Liver (tissue), 9 donors: Measurements from ENCODE around the gene PRR5L. TPM values are rescaled to one million over a fixed set of nuclear protein-coding genes. Genes with fewer than 3 reads are reported as not detected.

Experiments
- DNase-seq: peaks from one replicate; pipeline ENCODE4 v3.0.0-alpha.2; 2017; ENCODE audit warnings: low spot score
- H3K27ac ChIP-seq, 2 donors: one replicate each; pipeline ENCODE4 v1.7.0; 2013; ENCODE audit warnings: inconsistent platforms in 2 of 2, low read length in 2 of 2, control low read depth in 1 of 2, low read depth in 1 of 2, mild to moderate bottlenecking in 1 of 2
- H3K27me3 ChIP-seq, 4 donors: one replicate each; pipeline versions ENCODE4 v1.6.1 to v1.7.0; 2013; ENCODE audit warnings: low read length in 3 of 4, inconsistent platforms in 1 of 4, mild to moderate bottlenecking in 1 of 4, moderate library complexity in 1 of 4; ENCODE audit not compliant: control insufficient read depth in 4 of 4, insufficient read depth in 4 of 4
- H3K36me3 ChIP-seq, 4 donors: one replicate each; pipeline versions ENCODE4 v1.6.1 to v1.7.0; 2013; ENCODE audit warnings: low read length in 3 of 4, mild to moderate bottlenecking in 3 of 4, low read depth in 1 of 4, moderate library complexity in 1 of 4; ENCODE audit not compliant: control insufficient read depth in 4 of 4, insufficient read depth in 3 of 4
- H3K4me1 ChIP-seq, 4 donors: one replicate each; pipeline versions ENCODE4 v1.6.1 to v1.7.0; 2013; ENCODE audit warnings: low read length in 3 of 4, mild to moderate bottlenecking in 3 of 4, moderate library complexity in 1 of 4; ENCODE audit not compliant: control insufficient read depth in 4 of 4, insufficient read depth in 4 of 4
- H3K4me3 ChIP-seq, 3 donors: one replicate each; pipeline versions ENCODE4 v1.6.1 to v1.7.0; 2013; ENCODE audit warnings: low read length in 3 of 3, control low read depth in 1 of 3, low read depth in 1 of 3, mild to moderate bottlenecking in 1 of 3
- H3K9ac ChIP-seq, 2 donors: one replicate each; pipeline ENCODE4 v1.7.0; 2013; ENCODE audit warnings: low read length in 2 of 2, mild to moderate bottlenecking in 2 of 2, moderate library complexity in 2 of 2, control low read depth in 1 of 2, low read depth in 1 of 2
- H3K9me3 ChIP-seq, 4 donors: one replicate each; pipeline versions ENCODE4 v1.6.1 to v1.7.0; 2013; ENCODE audit warnings: low read length in 3 of 4; ENCODE audit not compliant: control insufficient read depth in 4 of 4
- EGR1 ChIP-seq, 2 donors: IDR thresholded peaks; 2 replicates each; pipeline ENCODE4 v1.6.1; 2016 to 2018; ENCODE audit warnings: antibody characterized with exemption in 2 of 2, low read depth in 2 of 2
- FOXA1 ChIP-seq: IDR thresholded peaks from 2 replicates; pipeline ENCODE4 v1.6.1; 2016; ENCODE audit warnings: antibody characterized with exemption
- FOXA2 ChIP-seq: IDR thresholded peaks from 2 replicates; pipeline ENCODE4 v1.6.1; 2016; ENCODE audit warnings: antibody characterized with exemption
- GABPA ChIP-seq, 2 donors: IDR thresholded peaks in 1 of 2; conservative IDR thresholded peaks in 1 of 2; 2 replicates each; pipeline ENCODE4 v1.6.1; 2016; ENCODE audit warnings: antibody characterized with exemption in 2 of 2, mild to moderate bottlenecking in 1 of 2, moderate library complexity in 1 of 2
- HNF4A ChIP-seq, 2 donors: conservative IDR thresholded peaks; 2 replicates each; pipeline ENCODE4 v1.6.1; 2016; ENCODE audit warnings: antibody characterized with exemption in 2 of 2, mild to moderate bottlenecking in 2 of 2
- HNF4G ChIP-seq: IDR thresholded peaks from 2 replicates; pipeline ENCODE4 v1.6.1; 2016; ENCODE audit warnings: antibody characterized with exemption
- JUND ChIP-seq, 2 donors: IDR thresholded peaks; 2 replicates each; pipeline ENCODE4 v1.6.1; 2016; ENCODE audit warnings: antibody characterized with exemption in 2 of 2
- NR2F2 ChIP-seq: IDR thresholded peaks from 2 replicates; pipeline ENCODE4 v1.6.1; 2016; ENCODE audit warnings: antibody characterized with exemption
- RAD21 ChIP-seq, 2 donors: IDR thresholded peaks; 2 replicates each; pipeline ENCODE4 v1.6.1; 2016; ENCODE audit warnings: antibody characterized with exemption in 2 of 2, mild to moderate bottlenecking in 2 of 2
- RXRA ChIP-seq, 2 donors: IDR thresholded peaks; 2 replicates each; pipeline ENCODE4 v1.6.1; 2017 to 2018; ENCODE audit warnings: antibody characterized with exemption in 2 of 2, mild to moderate bottlenecking in 1 of 2
- SP1 ChIP-seq: IDR thresholded peaks from 2 replicates; pipeline ENCODE4 v1.6.1; 2018; ENCODE audit warnings: antibody characterized with exemption, mild to moderate bottlenecking
- TAF1 ChIP-seq: conservative IDR thresholded peaks from 2 replicates; pipeline ENCODE4 v1.6.1; 2016; ENCODE audit warnings: antibody characterized with exemption, mild to moderate bottlenecking
- YY1 ChIP-seq: IDR thresholded peaks from 2 replicates; pipeline ENCODE4 v1.6.1; 2016; ENCODE audit warnings: antibody characterized with exemption, mild to moderate bottlenecking
- WGBS: extraction: QIAGEN DNeasy Blood & Tissue Kit; methylation state at CpG from one replicate; pipeline ENCODE4 v1.1.7; 2013; 5-methylcytosine and 5-hydroxymethylcytosine counted together
- polyA plus RNA-seq, 2 donors: library from polyadenylated mRNA; stranded (reverse) in 1 of 2; unstranded in 1 of 2; fragments of 200-250 nt in 1 of 2; fragments of >200 nt in 1 of 2; fragmentation: Nextera tagmentation in 1 of 2; extraction: Ambion mirVana in 1 of 2; gene quantifications; one replicate each; pipeline versions ENCODE4 v1.2.1 to v1.2.3, GENCODE V29; 2013 to 2015
- total RNA-seq, 2 donors: library from RNA; depleted of rRNA; stranded (reverse); fragments of >200 nt; gene quantifications; one replicate each; pipeline ENCODE4 v1.2.3, GENCODE V29; 2014
- TF ChIP-seq, protein P1 (sequence below): IDR thresholded peaks from 2 replicates; pipeline ENCODE4 v1.6.1; 2016; ENCODE audit warnings: antibody characterized with exemption, mild to moderate bottlenecking
- TF ChIP-seq, protein P2 (sequence below): IDR thresholded peaks from 2 replicates; pipeline ENCODE4 v1.6.1; 2016; ENCODE audit warnings: antibody characterized with exemption
- TF ChIP-seq, protein P3 (sequence below): IDR thresholded peaks from 2 replicates; pipeline ENCODE4 v1.6.1; 2016; ENCODE audit warnings: antibody characterized with exemption
- TF ChIP-seq, protein P4 (sequence below): fragments of 150-350 bp; IDR thresholded peaks from 2 replicates; pipeline ENCODE4 v1.5.1; 2017; ENCODE audit warnings: improper control_type of control experiment, low read depth, low read length; ENCODE audit not compliant: missing input control
- TF ChIP-seq, protein P5 (sequence below): IDR thresholded peaks from 2 replicates; pipeline ENCODE4 v1.6.1; 2016; ENCODE audit warnings: antibody characterized with exemption
- donor health status: healthy.
- donor health status: healthy.
- donor health status: healthy.
- donor health status: healthy.
- donor health status: healthy.

Gene PRR5L
- total and polyA plus RNA-seq, 4 donors: 1.2 to 8.5 (median 4.5) TPM

DNA sequence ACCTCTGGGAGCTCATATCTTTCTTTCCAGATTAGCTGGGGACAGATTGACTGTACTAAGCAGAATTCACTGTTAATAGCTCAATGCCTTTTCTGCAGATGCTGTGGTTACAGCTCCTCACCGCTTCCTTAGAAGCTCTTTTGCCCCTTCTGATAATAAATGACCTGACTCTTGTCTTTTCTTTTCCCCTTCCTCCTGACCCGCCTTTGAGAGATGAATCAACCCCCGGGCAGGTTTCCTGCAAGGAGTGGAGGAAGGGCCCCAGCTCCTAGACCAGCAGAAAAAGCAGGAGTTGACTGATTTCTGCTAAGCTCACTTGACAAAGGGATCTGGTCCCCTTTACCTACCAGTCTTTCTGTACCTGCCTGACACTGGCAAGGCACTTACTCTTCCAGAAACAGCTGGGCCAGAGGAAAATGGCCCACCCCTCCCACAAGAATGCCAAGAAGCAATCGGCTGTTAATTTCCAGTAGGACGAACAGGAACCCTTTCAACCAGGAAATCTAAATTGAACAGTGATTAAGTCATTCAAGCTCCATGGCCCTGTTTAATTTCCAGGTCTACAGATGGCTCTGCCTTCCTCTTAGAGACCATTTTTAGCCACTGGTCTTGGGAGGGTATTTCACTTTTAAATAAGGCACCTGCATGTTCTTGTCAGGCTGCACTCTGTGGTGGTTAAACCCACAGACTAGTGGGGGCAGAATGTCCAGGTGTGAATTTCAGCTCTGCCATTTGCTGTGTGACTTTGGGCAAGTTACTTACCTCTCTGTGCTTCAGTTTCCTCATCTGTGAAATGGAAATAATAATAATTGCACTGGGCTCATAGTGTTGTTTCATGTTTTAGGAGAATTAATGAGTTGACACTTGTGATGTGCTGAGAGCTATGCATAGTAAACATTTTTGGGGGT is 67.5 kb downstream of the PRR5L start:
- no peak for DNase-seq
- Histone ChIP-seq H3K27me3 (no peaks in the 10 kb centered on the region), H3K9me3 (no peaks in the 10 kb centered on the region), H3K27ac (no peak overlapping the region), H3K4me1 (peaks cover 0 to 8% (median 4%) of the 10 kb centered on the region in 4 donors), H3K4me3 (no peak overlapping the region), H3K9ac (no peak overlapping the region), H3K36me3 (no peaks in the 10 kb centered on the region)
- no peak for TF ChIP-seq NR2F2
- no peak for TF ChIP-seq HNF4A (conservative IDR thresholded peaks at IDR 0.05)
- TF ChIP-seq YY1: no peak
- no peak for TF ChIP-seq HNF4G
- TF ChIP-seq, protein P1, sequence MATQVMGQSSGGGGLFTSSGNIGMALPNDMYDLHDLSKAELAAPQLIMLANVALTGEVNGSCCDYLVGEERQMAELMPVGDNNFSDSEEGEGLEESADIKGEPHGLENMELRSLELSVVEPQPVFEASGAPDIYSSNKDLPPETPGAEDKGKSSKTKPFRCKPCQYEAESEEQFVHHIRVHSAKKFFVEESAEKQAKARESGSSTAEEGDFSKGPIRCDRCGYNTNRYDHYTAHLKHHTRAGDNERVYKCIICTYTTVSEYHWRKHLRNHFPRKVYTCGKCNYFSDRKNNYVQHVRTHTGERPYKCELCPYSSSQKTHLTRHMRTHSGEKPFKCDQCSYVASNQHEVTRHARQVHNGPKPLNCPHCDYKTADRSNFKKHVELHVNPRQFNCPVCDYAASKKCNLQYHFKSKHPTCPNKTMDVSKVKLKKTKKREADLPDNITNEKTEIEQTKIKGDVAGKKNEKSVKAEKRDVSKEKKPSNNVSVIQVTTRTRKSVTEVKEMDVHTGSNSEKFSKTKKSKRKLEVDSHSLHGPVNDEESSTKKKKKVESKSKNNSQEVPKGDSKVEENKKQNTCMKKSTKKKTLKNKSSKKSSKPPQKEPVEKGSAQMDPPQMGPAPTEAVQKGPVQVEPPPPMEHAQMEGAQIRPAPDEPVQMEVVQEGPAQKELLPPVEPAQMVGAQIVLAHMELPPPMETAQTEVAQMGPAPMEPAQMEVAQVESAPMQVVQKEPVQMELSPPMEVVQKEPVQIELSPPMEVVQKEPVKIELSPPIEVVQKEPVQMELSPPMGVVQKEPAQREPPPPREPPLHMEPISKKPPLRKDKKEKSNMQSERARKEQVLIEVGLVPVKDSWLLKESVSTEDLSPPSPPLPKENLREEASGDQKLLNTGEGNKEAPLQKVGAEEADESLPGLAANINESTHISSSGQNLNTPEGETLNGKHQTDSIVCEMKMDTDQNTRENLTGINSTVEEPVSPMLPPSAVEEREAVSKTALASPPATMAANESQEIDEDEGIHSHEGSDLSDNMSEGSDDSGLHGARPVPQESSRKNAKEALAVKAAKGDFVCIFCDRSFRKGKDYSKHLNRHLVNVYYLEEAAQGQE: no peak
- TF ChIP-seq, protein P2, sequence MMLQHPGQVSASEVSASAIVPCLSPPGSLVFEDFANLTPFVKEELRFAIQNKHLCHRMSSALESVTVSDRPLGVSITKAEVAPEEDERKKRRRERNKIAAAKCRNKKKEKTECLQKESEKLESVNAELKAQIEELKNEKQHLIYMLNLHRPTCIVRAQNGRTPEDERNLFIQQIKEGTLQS: no peak
- no peak for TF ChIP-seq GABPA (IDR thresholded peaks at IDR 0.05 in 1 of 2, conservative IDR thresholded peaks at IDR 0.05 in 1 of 2)
- TF ChIP-seq, protein P3, sequence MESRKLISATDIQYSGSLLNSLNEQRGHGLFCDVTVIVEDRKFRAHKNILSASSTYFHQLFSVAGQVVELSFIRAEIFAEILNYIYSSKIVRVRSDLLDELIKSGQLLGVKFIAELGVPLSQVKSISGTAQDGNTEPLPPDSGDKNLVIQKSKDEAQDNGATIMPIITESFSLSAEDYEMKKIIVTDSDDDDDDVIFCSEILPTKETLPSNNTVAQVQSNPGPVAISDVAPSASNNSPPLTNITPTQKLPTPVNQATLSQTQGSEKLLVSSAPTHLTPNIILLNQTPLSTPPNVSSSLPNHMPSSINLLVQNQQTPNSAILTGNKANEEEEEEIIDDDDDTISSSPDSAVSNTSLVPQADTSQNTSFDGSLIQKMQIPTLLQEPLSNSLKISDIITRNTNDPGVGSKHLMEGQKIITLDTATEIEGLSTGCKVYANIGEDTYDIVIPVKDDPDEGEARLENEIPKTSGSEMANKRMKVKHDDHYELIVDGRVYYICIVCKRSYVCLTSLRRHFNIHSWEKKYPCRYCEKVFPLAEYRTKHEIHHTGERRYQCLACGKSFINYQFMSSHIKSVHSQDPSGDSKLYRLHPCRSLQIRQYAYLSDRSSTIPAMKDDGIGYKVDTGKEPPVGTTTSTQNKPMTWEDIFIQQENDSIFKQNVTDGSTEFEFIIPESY: no peak
- TF ChIP-seq, protein P4, sequence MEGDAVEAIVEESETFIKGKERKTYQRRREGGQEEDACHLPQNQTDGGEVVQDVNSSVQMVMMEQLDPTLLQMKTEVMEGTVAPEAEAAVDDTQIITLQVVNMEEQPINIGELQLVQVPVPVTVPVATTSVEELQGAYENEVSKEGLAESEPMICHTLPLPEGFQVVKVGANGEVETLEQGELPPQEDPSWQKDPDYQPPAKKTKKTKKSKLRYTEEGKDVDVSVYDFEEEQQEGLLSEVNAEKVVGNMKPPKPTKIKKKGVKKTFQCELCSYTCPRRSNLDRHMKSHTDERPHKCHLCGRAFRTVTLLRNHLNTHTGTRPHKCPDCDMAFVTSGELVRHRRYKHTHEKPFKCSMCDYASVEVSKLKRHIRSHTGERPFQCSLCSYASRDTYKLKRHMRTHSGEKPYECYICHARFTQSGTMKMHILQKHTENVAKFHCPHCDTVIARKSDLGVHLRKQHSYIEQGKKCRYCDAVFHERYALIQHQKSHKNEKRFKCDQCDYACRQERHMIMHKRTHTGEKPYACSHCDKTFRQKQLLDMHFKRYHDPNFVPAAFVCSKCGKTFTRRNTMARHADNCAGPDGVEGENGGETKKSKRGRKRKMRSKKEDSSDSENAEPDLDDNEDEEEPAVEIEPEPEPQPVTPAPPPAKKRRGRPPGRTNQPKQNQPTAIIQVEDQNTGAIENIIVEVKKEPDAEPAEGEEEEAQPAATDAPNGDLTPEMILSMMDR: no peak
- TF ChIP-seq JUND (IDR thresholded peaks at IDR 0.05): no peak
- TF ChIP-seq TAF1: no peak
- TF ChIP-seq, protein P5, sequence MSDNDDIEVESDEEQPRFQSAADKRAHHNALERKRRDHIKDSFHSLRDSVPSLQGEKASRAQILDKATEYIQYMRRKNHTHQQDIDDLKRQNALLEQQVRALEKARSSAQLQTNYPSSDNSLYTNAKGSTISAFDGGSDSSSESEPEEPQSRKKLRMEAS: no peak
- TF ChIP-seq FOXA2: no peak
- no peak for TF ChIP-seq RXRA (IDR thresholded peaks at IDR 0.05)
- no peak for TF ChIP-seq FOXA1
- TF ChIP-seq EGR1 (IDR thresholded peaks at IDR 0.05; ENCODE audit: low read depth in 2 of 2): no peak
- TF ChIP-seq RAD21 (IDR thresholded peaks at IDR 0.05): no peak
- no peak for TF ChIP-seq SP1
- WGBS: 46% methylated on average over 5 of the region's 5 CpGs
